GM21619 (cell line): ENCODE results near the gene CAMK1G.

Source experiments
- ATAC-seq: cut with Tn5 transposase; IDR thresholded peaks from one replicate; pipeline ENCODE4 v1.9.1; 2021; ENCODE audit not compliant: unreplicated experiment

The CAMK1G gene

GRCh38 chr1:209657918-209658317 is 74.4 kb downstream of the CAMK1G start:
- ATAC-seq = no peak

GRCh38 chr1:209659909-209660308 is 76.4 kb downstream of the CAMK1G start:
- ATAC-seq = peak; percentile 83

DNA sequence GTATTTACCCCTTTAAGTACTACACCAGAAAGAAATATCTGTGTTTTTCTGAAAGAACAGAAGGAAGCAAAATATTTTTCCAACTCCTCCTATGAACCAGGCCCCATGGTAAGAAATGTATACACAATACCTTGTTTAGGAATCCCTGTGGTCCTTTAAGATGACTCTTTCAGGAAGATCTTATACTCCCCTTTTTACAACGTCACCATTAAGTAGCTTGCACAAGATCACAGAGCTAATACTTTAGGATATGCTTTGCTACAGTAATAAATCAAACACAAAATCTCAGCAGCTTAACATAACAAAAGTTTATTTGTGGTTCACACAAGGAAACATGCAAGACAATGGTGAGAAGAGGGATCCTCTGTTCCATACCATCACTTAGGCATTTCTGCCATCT is 77.6 kb downstream of the CAMK1G start:
- ATAC-seq = no peak

- no peak for ATAC-seq
Measured at GRCh38 chr1:209662879-209663327, 79.4 kb downstream of the CAMK1G start.
